HG02642 (cell line): ENCODE data around the gene ROBO2.

Experiments
- ATAC-seq: cut with Tn5 transposase; IDR thresholded peaks from one replicate; pipeline ENCODE4 v1.9.1; 2021; ENCODE audit warnings: mild to moderate bottlenecking; ENCODE audit not compliant: unreplicated experiment, poor library complexity

ROBO2 gene

DNA sequence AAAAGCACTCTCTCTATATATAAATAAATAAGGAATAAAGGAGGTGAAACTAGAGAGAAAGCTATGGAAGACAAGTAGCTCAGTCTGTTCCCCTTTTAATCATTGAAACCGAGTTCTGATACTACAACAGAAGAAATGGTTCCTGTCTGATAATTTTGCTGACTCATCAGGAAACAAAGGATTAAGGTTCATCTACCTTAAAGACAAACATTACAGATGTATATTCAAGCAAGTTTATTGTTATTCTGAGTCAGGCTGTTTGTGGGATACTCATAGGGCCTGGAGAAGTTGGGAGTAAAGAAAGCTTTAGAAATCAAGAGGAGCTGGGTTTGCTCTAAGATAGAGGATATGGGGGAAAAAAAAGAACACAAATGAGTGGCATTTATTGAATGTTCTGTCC, 566.0 kb downstream of the ROBO2 start:
- ATAC-seq, result no peak

DNA sequence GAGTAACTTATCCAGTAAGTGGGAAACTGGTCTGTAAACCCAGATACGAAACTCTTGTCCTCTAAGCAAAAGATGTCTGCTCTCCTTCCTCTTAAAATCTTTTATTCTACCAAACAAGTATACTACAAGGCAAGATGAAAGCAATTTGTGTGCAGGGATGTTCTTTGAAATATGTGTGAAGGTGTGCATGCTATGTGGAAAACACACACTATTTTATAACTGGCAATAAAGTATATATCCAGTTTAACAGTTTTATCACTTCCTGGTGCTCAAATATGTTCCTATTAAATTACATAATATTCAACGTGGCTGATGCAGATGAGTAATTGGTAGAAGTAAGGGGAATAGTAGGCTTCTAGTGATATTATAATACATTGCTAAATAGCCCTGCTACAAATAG, 566.5 kb downstream of the ROBO2 start:
- ATAC-seq, result no peak

DNA sequence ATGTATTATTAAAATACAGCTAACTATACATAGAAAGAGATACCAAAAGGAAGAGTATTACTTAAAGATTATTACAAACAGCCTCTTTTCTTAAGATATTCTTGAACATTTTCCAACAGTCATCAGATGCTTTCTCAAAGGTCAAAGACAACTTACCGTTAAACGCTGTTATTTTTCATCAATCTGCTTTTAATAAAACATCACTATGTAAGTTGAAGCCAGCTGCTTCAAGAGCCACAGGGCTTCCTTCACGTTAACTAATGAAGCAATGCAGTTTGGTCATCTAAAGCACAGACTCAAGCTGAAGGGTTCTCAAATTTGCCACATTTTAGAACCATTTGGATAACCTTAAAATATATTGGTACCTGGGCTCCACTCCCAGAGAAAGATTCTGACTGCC, 578.8 kb downstream of the ROBO2 start:
- no peak for ATAC-seq

DNA sequence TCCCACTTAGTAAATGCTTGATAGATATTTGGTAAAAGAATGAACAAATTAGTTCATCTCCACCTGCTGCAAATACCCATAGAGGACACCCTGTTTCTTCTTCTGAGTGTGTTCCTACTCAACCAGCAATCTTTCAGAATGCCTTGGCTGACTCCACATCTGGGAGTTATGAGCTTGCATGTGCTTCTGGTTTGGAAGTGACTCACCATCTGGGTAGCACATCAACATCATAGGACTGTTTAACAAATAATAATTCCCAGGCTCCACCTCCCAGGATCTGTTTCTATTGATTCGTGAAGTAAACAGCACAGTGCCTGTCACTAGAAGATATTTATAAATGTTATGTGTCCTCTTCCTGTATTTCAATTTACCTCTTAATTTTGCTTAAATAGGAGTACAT, 580.1 kb downstream of the ROBO2 start:
- ATAC-seq, result no peak

DNA sequence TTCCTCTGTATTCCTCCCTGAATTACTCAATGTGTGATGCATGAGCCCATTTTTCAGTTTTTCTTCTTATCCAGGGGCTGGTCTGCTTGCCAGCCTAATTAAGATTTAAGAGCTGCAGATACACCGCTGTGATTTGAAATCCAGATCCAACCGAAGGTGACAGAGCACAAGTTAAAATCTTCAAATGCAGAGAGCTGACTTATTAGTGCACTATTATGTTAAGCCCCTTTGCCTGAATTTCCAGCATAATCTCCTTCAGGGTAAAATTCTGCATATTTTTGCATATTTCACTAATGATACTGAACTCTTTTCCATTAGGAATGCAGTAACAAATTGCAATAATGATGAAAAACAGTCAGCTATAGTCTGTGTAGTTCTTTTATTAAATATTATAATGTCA, 583.6 kb downstream of the ROBO2 start:
- no peak for ATAC-seq

DNA sequence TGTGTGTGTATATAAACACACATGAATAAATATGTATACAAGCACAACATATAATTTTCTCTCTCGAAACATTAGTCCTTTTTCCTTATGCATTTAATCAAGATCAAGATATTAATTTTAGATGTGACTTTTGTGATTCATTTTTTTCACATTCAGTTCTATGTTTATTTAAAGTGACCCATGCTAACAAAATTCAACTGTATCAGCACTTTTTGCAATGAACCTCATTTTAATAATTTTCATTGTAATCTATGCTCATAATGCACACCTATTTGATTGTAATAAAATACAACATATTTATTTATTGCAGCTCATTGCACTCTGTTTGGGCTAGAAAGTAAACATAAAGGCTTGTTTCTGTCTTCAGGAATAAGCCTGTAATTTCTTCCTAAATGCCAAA, 586.3 kb downstream of the ROBO2 start:
- ATAC-seq, result no peak

DNA sequence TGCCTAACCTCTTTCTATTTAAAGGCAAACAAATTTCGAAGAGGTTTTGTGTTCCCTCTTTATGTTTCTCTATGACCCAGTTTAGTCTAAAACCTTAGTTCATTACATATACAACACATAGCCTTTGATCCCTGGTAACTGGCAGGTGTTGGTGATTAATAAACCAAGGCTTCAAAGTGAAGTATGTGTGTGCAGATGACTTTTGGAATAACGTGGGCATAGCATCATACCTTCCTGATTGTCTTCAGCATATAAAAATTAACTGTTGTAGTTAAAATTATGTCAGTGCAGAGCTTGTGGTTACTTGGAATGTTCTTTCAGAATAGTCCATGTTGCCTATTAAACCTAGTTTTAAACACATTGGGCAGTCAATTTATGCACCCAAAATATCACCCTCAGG, 608.3 kb downstream of the ROBO2 start:
- no peak for ATAC-seq

DNA sequence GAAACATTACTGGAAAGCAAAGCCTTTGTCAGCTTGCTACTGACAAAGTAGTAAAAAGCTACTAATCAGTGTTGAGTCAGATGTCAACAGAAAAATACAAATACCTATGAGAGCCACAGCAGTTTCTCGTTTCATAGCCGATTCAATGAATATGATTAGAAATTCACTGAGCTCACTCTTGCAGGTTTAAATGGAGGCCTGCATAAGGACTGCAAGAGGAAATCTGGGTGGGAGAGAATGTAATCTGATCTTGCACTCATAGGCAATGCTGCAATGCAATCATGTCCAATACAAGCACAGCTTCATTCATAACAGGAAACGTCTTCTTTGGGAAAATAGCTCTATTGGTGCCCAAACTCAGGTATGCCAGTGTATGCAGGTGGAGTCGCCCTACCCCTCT, 608.8 kb downstream of the ROBO2 start:
- ATAC-seq, result no peak

DNA sequence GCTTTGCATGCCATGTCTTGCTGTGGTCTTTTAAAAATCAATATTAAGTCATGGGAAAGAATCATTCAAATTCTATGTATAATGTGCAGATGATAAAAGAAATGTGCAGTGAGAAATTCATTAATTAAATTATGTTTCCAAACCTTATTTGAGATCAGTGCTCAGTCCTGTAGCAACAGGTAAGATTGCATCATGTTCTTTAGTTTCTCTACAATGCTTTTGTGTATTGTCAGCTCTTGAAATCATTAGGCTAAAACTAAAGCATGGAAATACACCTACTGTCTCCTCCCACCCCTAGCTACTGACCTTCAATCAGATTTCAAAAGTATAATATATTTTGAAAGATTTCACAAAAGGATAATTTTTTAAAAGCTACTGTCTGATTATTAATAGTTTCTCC, 612.7 kb downstream of the ROBO2 start:
- no peak for ATAC-seq

DNA sequence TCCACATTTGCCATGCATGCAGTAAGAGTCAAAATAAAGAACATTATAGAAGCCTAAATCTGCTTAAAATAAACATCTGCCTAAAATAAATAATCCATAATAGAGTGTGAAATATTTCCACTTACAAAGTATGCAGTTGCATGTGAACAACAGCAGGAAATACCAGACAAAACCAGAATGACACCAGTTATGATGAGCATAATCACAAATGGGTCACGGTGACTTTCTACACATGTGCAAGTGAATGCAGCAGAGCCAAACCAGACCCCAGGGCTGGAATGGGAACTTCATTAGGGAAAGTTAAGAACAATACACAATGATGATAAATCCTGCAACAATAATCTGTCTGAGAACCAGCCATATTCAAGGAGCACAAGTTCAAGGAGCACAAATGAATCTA, 615.5 kb downstream of the ROBO2 start:
- no peak for ATAC-seq

DNA sequence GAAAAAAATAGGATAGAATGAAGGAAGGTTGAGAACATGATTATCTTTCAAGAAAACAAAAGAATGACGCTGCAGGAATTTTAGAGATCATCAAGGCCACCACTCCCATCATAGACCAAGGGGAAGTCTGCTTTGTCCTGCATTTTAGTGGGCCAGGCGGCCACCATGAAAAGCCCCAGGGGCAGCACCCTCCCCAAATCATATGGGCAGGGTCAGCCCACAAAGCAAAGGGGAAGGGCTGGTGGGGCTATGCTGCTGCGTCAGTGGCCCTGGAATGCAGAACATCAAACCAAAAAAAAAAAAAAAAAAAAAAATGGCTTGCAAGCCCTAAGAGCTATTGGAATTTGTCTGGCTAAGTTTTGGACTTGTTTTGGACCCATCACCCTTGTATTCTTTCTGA, 620.8 kb downstream of the ROBO2 start:
- ATAC-seq, result no peak

DNA sequence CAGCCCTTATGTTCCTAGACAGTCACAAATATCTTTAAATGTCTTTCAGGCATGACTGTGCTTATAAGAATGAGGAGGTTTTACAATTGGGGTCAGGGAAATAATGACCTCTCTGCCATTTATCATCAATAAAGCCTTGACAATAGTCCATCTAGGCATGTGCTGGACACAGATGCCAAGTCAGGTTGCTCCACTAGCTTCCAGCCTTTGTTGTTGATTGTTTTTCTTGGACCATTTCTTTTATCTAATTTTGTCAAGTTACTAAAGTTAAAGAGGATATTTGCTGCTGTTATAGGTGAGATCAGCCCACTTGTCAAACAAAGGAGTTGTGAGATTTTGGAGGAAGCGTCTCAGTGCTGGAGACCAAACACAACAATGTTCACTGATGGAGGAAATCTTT, 628.0 kb downstream of the ROBO2 start:
- no peak for ATAC-seq

DNA sequence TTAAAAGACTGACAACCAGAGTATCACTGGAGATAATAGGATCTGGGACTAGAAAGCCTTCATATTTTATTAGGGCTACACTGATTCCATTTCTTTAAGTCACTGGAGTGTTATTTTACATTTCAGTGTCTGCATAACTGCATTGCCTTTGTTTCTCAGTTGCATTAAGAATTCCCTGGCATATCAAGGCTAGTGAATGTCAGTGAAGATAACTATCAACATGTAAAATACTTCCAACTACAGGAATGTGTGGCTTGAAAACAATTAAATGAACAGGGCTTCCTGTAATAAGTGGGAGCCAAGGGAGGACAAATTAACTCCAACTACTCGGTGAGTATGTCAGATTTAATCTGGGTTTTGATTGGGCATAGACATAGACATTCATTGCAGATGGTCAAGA, 628.5 kb downstream of the ROBO2 start:
- ATAC-seq, result no peak

DNA sequence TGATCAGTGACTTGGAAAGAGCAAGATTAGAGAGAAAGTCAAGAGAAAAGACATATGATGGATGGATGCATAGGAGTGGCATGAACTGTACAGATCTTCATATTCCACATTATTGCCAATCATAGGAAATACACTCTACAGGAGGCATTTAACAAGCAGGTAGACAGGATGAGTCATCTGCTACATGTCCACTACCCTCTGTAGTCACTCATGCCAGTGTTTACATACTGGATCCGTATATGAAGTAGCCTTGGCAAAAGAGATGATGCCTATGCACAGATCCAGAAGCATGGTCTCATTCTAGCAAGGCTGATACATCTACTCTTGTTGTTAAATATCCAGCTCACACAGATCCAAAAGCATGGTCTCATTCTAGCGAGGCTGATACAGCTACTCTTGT, 632.1 kb downstream of the ROBO2 start:
- ATAC-seq, result no peak

DNA sequence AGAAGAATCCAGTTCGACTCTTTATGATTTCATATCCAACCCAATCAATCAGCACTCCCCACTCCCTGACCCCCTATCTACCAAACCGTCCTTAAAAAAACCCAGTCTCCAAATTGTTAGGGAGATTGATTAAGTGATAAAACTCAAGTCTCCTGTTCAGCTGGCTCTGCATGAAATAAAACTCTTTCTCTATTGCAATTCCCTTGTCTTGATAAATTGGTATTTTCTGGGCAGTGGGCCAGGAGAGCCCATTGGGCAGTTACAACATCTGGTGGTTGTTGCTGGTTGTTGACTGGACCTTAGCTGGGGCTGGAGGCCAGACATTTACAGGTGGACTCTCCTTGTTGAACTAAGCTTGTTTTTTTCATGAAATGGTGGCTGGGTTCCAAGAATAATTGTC, 642.3 kb downstream of the ROBO2 start:
- ATAC-seq, result no peak

DNA sequence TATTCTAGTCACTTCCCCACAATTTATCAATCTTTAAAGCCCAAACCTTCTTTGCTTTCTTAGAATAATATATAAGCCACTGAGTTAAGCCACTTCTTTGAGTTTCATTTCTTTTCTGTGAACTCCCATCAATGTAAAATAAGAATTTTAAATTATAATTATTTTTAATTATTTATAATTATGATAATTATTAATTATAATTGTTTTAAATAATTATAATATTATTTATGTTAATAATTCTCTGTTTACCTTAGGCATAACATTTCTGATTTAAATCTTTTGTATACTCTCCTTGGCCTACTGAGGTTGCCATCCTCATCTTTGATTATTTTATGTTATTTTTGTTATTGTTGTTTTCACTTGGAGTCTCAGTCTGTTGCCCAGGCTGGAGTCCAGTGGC, 644.2 kb downstream of the ROBO2 start:
- no peak for ATAC-seq

DNA sequence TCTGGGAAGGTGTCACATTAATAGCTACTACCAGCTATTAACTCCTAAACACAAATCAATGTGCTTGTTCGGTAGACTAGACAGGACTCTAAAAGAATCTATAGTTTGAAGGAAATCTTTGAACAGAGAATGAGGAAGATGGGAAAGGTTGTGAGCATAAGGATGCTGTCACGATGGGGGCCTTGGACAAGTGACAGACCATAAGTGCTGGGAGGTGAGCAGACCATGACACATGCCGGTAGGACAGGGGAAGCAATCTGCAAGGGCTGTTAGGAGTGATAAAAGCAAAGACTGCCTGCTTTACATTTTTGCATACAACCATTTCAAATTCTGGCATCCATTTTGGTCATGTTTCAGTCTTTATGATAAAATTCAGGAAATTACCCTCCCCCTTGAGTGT, 645.8 kb downstream of the ROBO2 start:
- no peak for ATAC-seq

DNA sequence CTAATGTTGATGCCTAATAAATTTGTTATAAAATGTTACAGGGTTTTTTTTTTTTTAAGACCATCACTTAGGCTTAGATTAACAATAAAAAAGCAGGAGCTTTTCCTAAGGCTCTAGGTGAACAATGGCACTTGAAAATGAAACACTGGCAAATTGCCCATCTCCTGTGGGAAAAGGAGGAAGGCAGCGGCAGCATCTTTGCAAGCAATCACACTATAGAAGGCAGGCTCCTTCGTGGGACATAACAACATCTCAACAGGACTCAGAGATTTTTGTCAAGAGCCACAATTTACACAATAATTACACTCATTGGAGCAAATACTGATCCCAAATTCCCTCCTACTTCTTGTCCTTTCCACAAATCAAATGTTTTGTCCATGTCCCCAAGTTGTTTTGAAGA, 646.7 kb downstream of the ROBO2 start:
- no peak for ATAC-seq

DNA sequence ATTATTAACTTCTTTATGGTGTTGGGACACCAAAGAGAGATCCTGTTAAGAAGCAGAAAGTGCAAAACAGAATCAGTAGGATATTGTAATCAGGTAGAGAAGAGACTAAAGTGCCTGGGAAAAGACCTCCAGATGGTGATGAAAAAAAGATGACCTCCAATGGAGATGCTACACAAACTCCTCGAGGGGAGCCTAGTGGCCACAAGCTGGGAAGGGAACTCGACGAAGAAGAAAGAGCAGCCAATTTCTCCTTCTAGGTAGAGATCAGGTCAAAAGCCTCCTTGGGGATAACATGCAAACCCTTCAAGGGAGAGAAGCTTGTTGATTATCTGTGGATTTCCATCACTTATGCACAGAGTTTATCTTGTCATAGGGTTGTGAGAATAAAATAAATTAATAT, 647.6 kb downstream of the ROBO2 start:
- ATAC-seq, result no peak

DNA sequence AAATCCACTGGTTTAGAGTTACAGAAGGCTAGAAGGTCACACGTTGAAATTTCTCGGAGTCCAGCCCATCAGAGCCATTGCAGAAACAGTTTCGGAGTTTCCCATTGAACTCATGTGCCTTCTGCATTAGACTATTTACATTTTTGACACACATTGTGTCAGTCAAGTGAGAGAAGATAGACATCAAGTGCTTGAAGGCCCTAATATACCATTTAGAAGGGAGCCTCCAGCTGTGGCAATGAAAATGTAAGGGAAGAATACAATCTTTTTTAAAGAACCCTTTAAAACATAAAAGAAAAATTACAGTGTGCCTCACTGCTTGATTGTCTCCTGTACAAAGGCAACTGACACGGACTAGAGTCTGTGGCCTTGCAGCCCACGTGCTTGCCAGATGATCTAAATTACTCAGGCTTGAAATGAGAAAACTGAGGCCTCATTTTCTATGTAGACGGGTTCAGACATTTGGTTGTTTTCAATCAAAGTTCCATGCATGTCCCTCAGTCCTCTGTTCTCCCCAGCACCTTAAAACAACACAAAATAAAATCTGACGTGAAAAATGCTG, 650.5 kb downstream of the ROBO2 start:
- no peak for ATAC-seq

DNA sequence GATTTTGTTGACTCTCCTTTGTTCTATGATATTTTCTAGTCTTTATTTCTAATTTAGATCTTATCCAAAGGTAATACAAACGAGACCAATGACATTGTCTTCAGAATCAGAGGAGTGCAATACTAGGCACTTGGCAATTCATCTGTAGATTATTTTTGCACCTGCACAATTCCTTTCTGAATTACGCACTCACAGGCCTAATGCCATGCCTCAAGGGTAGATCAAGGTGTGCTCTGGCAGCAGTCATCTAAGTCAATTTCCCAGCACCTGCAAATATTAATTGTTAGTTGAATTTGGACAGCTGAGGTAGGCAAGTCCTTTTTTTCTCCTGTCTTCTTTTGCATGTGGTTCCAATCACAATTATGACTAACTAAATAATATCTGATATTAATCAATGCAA, 653.2 kb downstream of the ROBO2 start:
- no peak for ATAC-seq

DNA sequence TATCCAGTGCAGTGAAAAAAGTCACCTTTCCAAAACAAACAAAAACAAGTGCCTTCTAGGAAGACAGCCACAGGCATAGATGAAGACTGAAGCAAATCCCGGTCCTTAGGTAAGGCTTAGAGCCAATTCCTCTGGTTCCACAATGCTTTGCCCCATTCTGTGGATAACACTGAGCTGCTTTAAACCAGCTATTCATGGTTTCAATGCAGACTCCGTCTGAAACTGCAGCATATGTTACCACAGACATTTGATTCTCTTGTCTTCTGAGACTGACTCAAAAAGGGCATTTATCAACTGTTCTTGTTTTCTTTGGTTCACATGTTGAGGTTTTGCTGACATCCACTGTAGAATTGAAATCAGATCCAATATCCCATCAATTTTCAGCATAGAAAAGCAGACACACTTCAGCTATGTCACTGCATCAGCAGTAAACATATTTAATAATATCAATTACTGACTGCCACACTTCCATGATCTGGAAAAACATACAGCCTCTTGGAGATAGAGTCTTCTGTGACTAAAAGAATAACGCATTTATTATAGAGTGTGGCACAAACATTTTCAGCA, 659.3 kb downstream of the ROBO2 start:
- no peak for ATAC-seq
